H9 (cell line): ENCODE data around the gene SH3BP5. TPM values are rescaled to one million over a fixed set of nuclear protein-coding genes. Genes with fewer than 3 reads are reported as not detected.

Source experiments
- DNase-seq: peaks from one replicate; pipeline ENCODE4 v3.0.0-alpha.2; 2017
- H2AFZ ChIP-seq: one replicate; pipeline ENCODE4 v1.6.1; 2013; ENCODE audit warnings: mild to moderate bottlenecking, low read length, control low read depth, moderate library complexity
- H2AK5ac ChIP-seq: 2 replicates; pipeline ENCODE4 v1.6.1; 2013; ENCODE audit warnings: low read length, control low read depth, mixed read lengths; ENCODE audit not compliant: insufficient read length
- H2BK120ac ChIP-seq: one replicate; pipeline ENCODE4 v1.6.1; 2013; ENCODE audit warnings: low read depth, mild to moderate bottlenecking, low read length, control low read depth, inconsistent platforms; ENCODE audit not compliant: poor library complexity, severe bottlenecking
- H2BK12ac ChIP-seq: 2 replicates; pipeline ENCODE4 v1.6.1; 2013; ENCODE audit warnings: low read length, control low read depth, mixed read lengths, low read depth; ENCODE audit not compliant: insufficient read length
- H2BK15ac ChIP-seq: 2 replicates; pipeline ENCODE4 v1.6.1; 2013; ENCODE audit warnings: low read depth, low read length, control low read depth
- H2BK20ac ChIP-seq: one replicate; pipeline ENCODE4 v1.6.1; 2013; ENCODE audit warnings: low read depth, mild to moderate bottlenecking, low read length, control low read depth, inconsistent platforms; ENCODE audit not compliant: poor library complexity, severe bottlenecking
- H2BK5ac ChIP-seq: 2 replicates; pipeline ENCODE4 v1.6.1; 2013; ENCODE audit warnings: low read length, control low read depth, mixed read lengths; ENCODE audit not compliant: insufficient read length
- H3K14ac ChIP-seq: 2 replicates; pipeline ENCODE4 v1.6.1; 2013; ENCODE audit warnings: low read length, control low read depth; ENCODE audit not compliant: insufficient read depth
- H3K18ac ChIP-seq: 2 replicates; pipeline ENCODE4 v1.6.1; 2013; ENCODE audit warnings: low read depth, mild to moderate bottlenecking, mixed read lengths, low read length, control low read depth; ENCODE audit not compliant: insufficient read length
- H3K23ac ChIP-seq: 2 replicates; pipeline ENCODE4 v1.6.1; 2013; ENCODE audit warnings: low read length, control low read depth, mixed read lengths, low read depth; ENCODE audit not compliant: insufficient read length
- H3K23me2 ChIP-seq: 2 replicates; pipeline ENCODE4 v1.6.1; 2013; ENCODE audit warnings: low read depth, mild to moderate bottlenecking, mixed read lengths, low read length, control low read depth; ENCODE audit not compliant: insufficient read length, poor library complexity, severe bottlenecking
- H3K27ac ChIP-seq: 2 replicates; pipeline ENCODE4 v1.5.1; 2013; ENCODE audit warnings: low read length, control low read depth, mixed read lengths, low read depth; ENCODE audit not compliant: insufficient read length
- H3K27me3 ChIP-seq: 2 replicates; pipeline ENCODE4 v1.6.1; 2013; ENCODE audit warnings: low read length, control low read depth, inconsistent platforms; ENCODE audit not compliant: insufficient read depth
- H3K4ac ChIP-seq: 2 replicates; pipeline ENCODE4 v1.6.1; 2013; ENCODE audit warnings: low read depth, mild to moderate bottlenecking, control low read depth, inconsistent platforms, low read length, moderate library complexity
- H3K4me1 ChIP-seq: 2 replicates; pipeline ENCODE4 v1.6.1; 2013; ENCODE audit warnings: low read length, control low read depth, inconsistent platforms; ENCODE audit not compliant: insufficient read depth
- H3K4me2 ChIP-seq: 2 replicates; pipeline ENCODE4 v1.6.1; 2013; ENCODE audit warnings: low read length, control low read depth, mixed read lengths; ENCODE audit not compliant: insufficient read length, insufficient read depth
- H3K56ac ChIP-seq: 2 replicates; pipeline ENCODE4 v1.6.1; 2013; ENCODE audit warnings: low read depth, mild to moderate bottlenecking, mixed read lengths, low read length, control low read depth; ENCODE audit not compliant: insufficient read length
- H3K79me1 ChIP-seq: 2 replicates; pipeline ENCODE4 v1.6.1; 2013; ENCODE audit warnings: low read depth, mild to moderate bottlenecking, moderate library complexity, low read length, control low read depth, inconsistent platforms; ENCODE audit not compliant: insufficient read depth, poor library complexity, severe bottlenecking
- H3K79me2 ChIP-seq: 2 replicates; pipeline ENCODE4 v1.6.1; 2013; ENCODE audit warnings: low read length, control low read depth, inconsistent platforms; ENCODE audit not compliant: insufficient read depth
- H3K9ac ChIP-seq: 2 replicates; pipeline ENCODE4 v1.6.1; 2013; ENCODE audit warnings: low read length, control low read depth, mixed read lengths; ENCODE audit not compliant: insufficient read length; ENCODE audit errors: extremely low read depth
- H3K9me3 ChIP-seq: one replicate; pipeline ENCODE4 v1.6.1; 2013; ENCODE audit warnings: low read depth, low read length, inconsistent platforms; ENCODE audit not compliant: control insufficient read depth
- H3T11ph ChIP-seq: one replicate; pipeline ENCODE4 v1.6.1; 2013; ENCODE audit warnings: mild to moderate bottlenecking, low read length, control low read depth, inconsistent platforms
- H4K20me1 ChIP-seq: one replicate; pipeline ENCODE4 v1.6.1; 2013; ENCODE audit not compliant: control insufficient read depth, insufficient read length, insufficient read depth
- H4K5ac ChIP-seq: 2 replicates; pipeline ENCODE4 v1.6.1; 2013; ENCODE audit warnings: low read depth, mild to moderate bottlenecking, mixed read lengths, low read length, control low read depth; ENCODE audit not compliant: insufficient read length
- H4K8ac ChIP-seq: replicated peaks from 2 replicates; pipeline ENCODE4 v1.6.1; 2013; ENCODE audit warnings: low read length, control low read depth, mixed read lengths, low read depth; ENCODE audit not compliant: insufficient read length
- H4K91ac ChIP-seq: 2 replicates; pipeline ENCODE4 v1.6.1; 2013; ENCODE audit warnings: low read depth, mild to moderate bottlenecking, moderate library complexity, mixed read lengths, low read length, control low read depth; ENCODE audit not compliant: insufficient read length
- H3K27ac Mint-ChIP-seq, 3 experiments: 2 replicates in 2 of 3; 3 replicates in 1 of 3; pipeline ENCODE4 v1.8.0; 2020 to 2021; ENCODE audit warnings: mixed read lengths in 3 of 3, mild to moderate bottlenecking in 1 of 3, moderate library complexity in 1 of 3
- H3K27me3 Mint-ChIP-seq: 2 replicates; pipeline ENCODE4 v1.8.0; 2021; ENCODE audit warnings: low read depth, mild to moderate bottlenecking, moderate library complexity, mixed read lengths
- H3K36me3 Mint-ChIP-seq, 3 experiments: 2 replicates in 2 of 3; 3 replicates in 1 of 3; pipeline ENCODE4 v1.8.0; 2020 to 2021; ENCODE audit warnings: low read depth in 3 of 3, mixed read lengths in 3 of 3; ENCODE audit not compliant: insufficient read depth in 1 of 3
- H3K4me1 Mint-ChIP-seq, 2 experiments: 2 replicates each; pipeline ENCODE4 v1.8.0; 2020; ENCODE audit warnings: mixed read lengths in 2 of 2
- H3K4me3 Mint-ChIP-seq, 2 experiments: 2 replicates in 1 of 2; 3 replicates in 1 of 2; pipeline ENCODE4 v1.8.0; 2020 to 2021; ENCODE audit warnings: mild to moderate bottlenecking in 2 of 2, mixed read lengths in 2 of 2, moderate library complexity in 1 of 2
- H3K9me3 Mint-ChIP-seq, 2 experiments: 2 replicates in 1 of 2; 3 replicates in 1 of 2; pipeline ENCODE4 v1.8.0; 2020; ENCODE audit warnings: mild to moderate bottlenecking in 2 of 2, mixed read lengths in 2 of 2, moderate library complexity in 1 of 2
- total RNA-seq: library from RNA; stranded (reverse); gene quantifications from 2 replicates; pipeline ENCODE4 v1.2.1, GENCODE V29; 2021
- TF ChIP-seq, protein P1 (sequence below): fragments of 200-600 bp; sonication (generic); conservative IDR thresholded peaks from 3 replicates; pipeline ENCODE4 v1.8.0; 2021; ENCODE audit warnings: antibody characterized with exemption, mild to moderate bottlenecking

Gene SH3BP5
- total RNA-seq, 1 experiment from 2014 or later, result 6.8 TPM

DNA sequence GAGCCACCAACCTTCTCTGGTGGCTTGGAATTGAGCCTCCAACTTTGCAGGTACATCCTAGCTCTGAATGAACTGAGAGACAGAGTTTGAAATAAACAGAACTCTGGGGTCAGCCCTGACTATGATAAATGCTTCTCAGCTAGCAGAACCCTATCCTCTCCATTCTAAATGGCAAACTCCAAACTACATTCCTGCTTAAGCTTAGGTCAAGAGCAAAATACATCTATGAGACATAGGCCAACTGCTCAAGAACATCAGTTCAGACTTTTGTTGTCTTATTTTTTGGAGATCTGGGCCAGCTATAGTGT, 1.5 kb upstream of the SH3BP5 start:
- Mint-ChIP-seq H3K27me3 (peaks cover 31% of the 10 kb centered on the region), H3K9me3 (no peaks in the 10 kb centered on the region), H3K4me1 (peaks cover 28 to 33% of the 10 kb centered on the region in 2 experiments), H3K36me3 (peaks cover 0 to 3% (median 2%) of the 10 kb centered on the region in 3 experiments; a peak in 3 of 7 replicates), H3K4me3 (no peak overlapping the region), H3K27ac (no peak overlapping the region)
- H4K91ac ChIP-seq, result no peak overlapping the region
- H4K5ac ChIP-seq, result no peak overlapping the region
- H3K23ac ChIP-seq, result no peak overlapping the region
- H3K27ac ChIP-seq, result no peak overlapping the region
- no peaks in the 10 kb centered on the region for H3K9me3 ChIP-seq
- H3K79me2 ChIP-seq, result no peaks in the 10 kb centered on the region
- H2BK5ac ChIP-seq, result no peak overlapping the region
- H3K79me1 ChIP-seq, result no peaks in the 10 kb centered on the region
- H2BK120ac ChIP-seq, result no peak overlapping the region
- no peak for DNase-seq
- H3K4me1 ChIP-seq, result no peaks in the 10 kb centered on the region; the same call in 1 of the 2 replicates
- no peak overlapping the region for H2AFZ ChIP-seq
- no peak overlapping the region for H3T11ph ChIP-seq
- no peak overlapping the region for H3K56ac ChIP-seq
- TF ChIP-seq, protein P1, sequence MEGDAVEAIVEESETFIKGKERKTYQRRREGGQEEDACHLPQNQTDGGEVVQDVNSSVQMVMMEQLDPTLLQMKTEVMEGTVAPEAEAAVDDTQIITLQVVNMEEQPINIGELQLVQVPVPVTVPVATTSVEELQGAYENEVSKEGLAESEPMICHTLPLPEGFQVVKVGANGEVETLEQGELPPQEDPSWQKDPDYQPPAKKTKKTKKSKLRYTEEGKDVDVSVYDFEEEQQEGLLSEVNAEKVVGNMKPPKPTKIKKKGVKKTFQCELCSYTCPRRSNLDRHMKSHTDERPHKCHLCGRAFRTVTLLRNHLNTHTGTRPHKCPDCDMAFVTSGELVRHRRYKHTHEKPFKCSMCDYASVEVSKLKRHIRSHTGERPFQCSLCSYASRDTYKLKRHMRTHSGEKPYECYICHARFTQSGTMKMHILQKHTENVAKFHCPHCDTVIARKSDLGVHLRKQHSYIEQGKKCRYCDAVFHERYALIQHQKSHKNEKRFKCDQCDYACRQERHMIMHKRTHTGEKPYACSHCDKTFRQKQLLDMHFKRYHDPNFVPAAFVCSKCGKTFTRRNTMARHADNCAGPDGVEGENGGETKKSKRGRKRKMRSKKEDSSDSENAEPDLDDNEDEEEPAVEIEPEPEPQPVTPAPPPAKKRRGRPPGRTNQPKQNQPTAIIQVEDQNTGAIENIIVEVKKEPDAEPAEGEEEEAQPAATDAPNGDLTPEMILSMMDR, result no peak
- H2BK15ac ChIP-seq, result no peak overlapping the region
- H3K27me3 ChIP-seq, result no peaks in the 10 kb centered on the region; the same call in 1 of the 2 replicates
- H2BK20ac ChIP-seq, result no peak overlapping the region
- no peaks in the 10 kb centered on the region for H4K20me1 ChIP-seq
- H3K23me2 ChIP-seq, result peaks cover 8% of the 10 kb centered on the region
- H3K4me2 ChIP-seq, result no peak overlapping the region
- H3K14ac ChIP-seq, result no peak overlapping the region
- H3K18ac ChIP-seq, result no peak overlapping the region
- no peak overlapping the region for H4K8ac ChIP-seq
- H2AK5ac ChIP-seq, result no peak overlapping the region
- no peak overlapping the region for H3K4ac ChIP-seq
- no peak overlapping the region for H2BK12ac ChIP-seq
- H3K9ac ChIP-seq, result no peak overlapping the region
